Rectal smooth muscle tissue (tissue), 1 donor: Measurements from ENCODE around the gene IP6K3.

Experiments used
- H3K27ac ChIP-seq: one replicate; pipeline ENCODE4 v1.7.0; 2013; ENCODE audit warnings: low read depth, low read length, inconsistent platforms
- H3K27me3 ChIP-seq: one replicate; pipeline ENCODE4 v1.7.0; 2013; ENCODE audit warnings: low read length; ENCODE audit not compliant: control insufficient read depth, insufficient read depth
- H3K36me3 ChIP-seq: one replicate; pipeline ENCODE4 v1.7.0; 2013; ENCODE audit warnings: low read length; ENCODE audit not compliant: control insufficient read depth, insufficient read depth
- H3K4me1 ChIP-seq: one replicate; pipeline ENCODE4 v1.7.0; 2013; ENCODE audit warnings: low read length; ENCODE audit not compliant: control insufficient read depth, insufficient read depth
- H3K4me3 ChIP-seq: one replicate; pipeline ENCODE4 v1.7.0; 2013; ENCODE audit warnings: low read length
- H3K9ac ChIP-seq: one replicate; pipeline ENCODE4 v1.7.0; 2013; ENCODE audit warnings: low read length

Gene IP6K3

GRCh38 chr6:33709605-33710295 lies 37.0 kb downstream of the IP6K3 start:
- Histone ChIP-seq H3K9ac (no peak overlapping the region), H3K27me3 (no peaks in the 10 kb centered on the region), H3K4me3 (no peak overlapping the region), H3K27ac (no peak overlapping the region), H3K4me1 (peaks cover 8% of the 10 kb centered on the region), H3K36me3 (no peaks in the 10 kb centered on the region)

GRCh38 chr6:33708516-33709204 lies 38.0 kb downstream of the IP6K3 start:
- Histone ChIP-seq H3K36me3 (no peaks in the 10 kb centered on the region), H3K4me1 (peaks cover 8% of the 10 kb centered on the region), H3K27me3 (no peaks in the 10 kb centered on the region), H3K27ac (no peak overlapping the region), H3K4me3 (no peak overlapping the region), H3K9ac (no peak overlapping the region)

GRCh38 chr6:33707771-33708170 lies 38.9 kb downstream of the IP6K3 start:
- Histone ChIP-seq H3K4me1 (peaks cover 8% of the 10 kb centered on the region), H3K4me3 (no peak overlapping the region), H3K27ac (no peak overlapping the region), H3K9ac (no peak overlapping the region), H3K27me3 (no peaks in the 10 kb centered on the region), H3K36me3 (no peaks in the 10 kb centered on the region)

- H3K27me3 ChIP-seq: no peaks in the 10 kb centered on the region
- peaks cover 5% of the 10 kb centered on the region for H3K4me1 ChIP-seq
- no peak overlapping the region for H3K4me3 ChIP-seq
- H3K36me3 ChIP-seq: peaks cover 2% of the 10 kb centered on the region
- H3K9ac ChIP-seq: no peak overlapping the region
- no peak overlapping the region for H3K27ac ChIP-seq
Observed at GRCh38 chr6:33705955-33706725, 40.6 kb downstream of the IP6K3 start.

- peaks cover 2% of the 10 kb centered on the region for H3K36me3 ChIP-seq
- no peak overlapping the region for H3K4me3 ChIP-seq
- H3K9ac ChIP-seq: no peak overlapping the region
- no peak overlapping the region for H3K27ac ChIP-seq
- H3K27me3 ChIP-seq: no peaks in the 10 kb centered on the region
- H3K4me1 ChIP-seq: no peaks in the 10 kb centered on the region
Observed at GRCh38 chr6:33705268-33705885, 41.3 kb downstream of the IP6K3 start.

- no peak overlapping the region for H3K4me3 ChIP-seq
- no peaks in the 10 kb centered on the region for H3K4me1 ChIP-seq
- peaks cover 2% of the 10 kb centered on the region for H3K36me3 ChIP-seq
- no peak overlapping the region for H3K9ac ChIP-seq
- no peak overlapping the region for H3K27ac ChIP-seq
- H3K27me3 ChIP-seq: no peaks in the 10 kb centered on the region
Observed at GRCh38 chr6:33704215-33705066, 42.3 kb downstream of the IP6K3 start.

GRCh38 chr6:33702345-33702977 lies 44.2 kb downstream of the IP6K3 start:
- Histone ChIP-seq H3K36me3 (peaks cover 7% of the 10 kb centered on the region), H3K9ac (no peak overlapping the region), H3K4me3 (no peak overlapping the region), H3K27me3 (no peaks in the 10 kb centered on the region), H3K4me1 (no peaks in the 10 kb centered on the region), H3K27ac (no peak overlapping the region)

- Histone ChIP-seq H3K36me3 (peaks cover 9% of the 10 kb centered on the region), H3K4me3 (no peak overlapping the region), H3K4me1 (peaks cover 3% of the 10 kb centered on the region), H3K9ac (no peak overlapping the region), H3K27me3 (no peaks in the 10 kb centered on the region), H3K27ac (no peak overlapping the region)
Observed at GRCh38 chr6:33700391-33701050, 46.2 kb downstream of the IP6K3 start.

GRCh38 chr6:33699739-33700138 lies 47.0 kb downstream of the IP6K3 start:
- H3K4me1 ChIP-seq: peaks cover 3% of the 10 kb centered on the region
- H3K36me3 ChIP-seq: peaks cover 13% of the 10 kb centered on the region
- no peaks in the 10 kb centered on the region for H3K27me3 ChIP-seq
- no peak overlapping the region for H3K9ac ChIP-seq
- H3K27ac ChIP-seq: no peak overlapping the region
- no peak overlapping the region for H3K4me3 ChIP-seq

- Histone ChIP-seq H3K36me3 (peaks cover 13% of the 10 kb centered on the region), H3K4me1 (peaks cover 3% of the 10 kb centered on the region), H3K4me3 (no peak overlapping the region), H3K9ac (no peak overlapping the region), H3K27ac (no peak overlapping the region), H3K27me3 (no peaks in the 10 kb centered on the region)
Observed at GRCh38 chr6:33699131-33699530, 47.6 kb downstream of the IP6K3 start.

GRCh38 chr6:33698494-33698893 lies 48.2 kb downstream of the IP6K3 start:
- H3K36me3 ChIP-seq: peaks cover 14% of the 10 kb centered on the region

More at GRCh38 chr6:33698494-33698893, 48.2 kb downstream of the IP6K3 start:
- Histone ChIP-seq H3K9ac (no peak overlapping the region), H3K4me3 (no peak overlapping the region), H3K27ac (no peak overlapping the region), H3K27me3 (no peaks in the 10 kb centered on the region), H3K4me1 (peaks cover 3% of the 10 kb centered on the region)
